GM13977 (cell line): Measurements from ENCODE around the gene IDNK.
A peak's percentile ranks its signal among the peaks of the same experiment; 100 is the strongest.

Experiments
- DNase-seq: peaks from one replicate; pipeline ENCODE4 v3.0.0; 2012; ENCODE audit warnings: low spot score
- in situ Hi-C: fragments of 300-500 bp; cut with MboI; formaldehyde crosslinking; loops from one replicate; pipeline ENCODE4 v1.12.0; 2022; ENCODE audit warnings: low sequenced_read_pairs, low pct_unique_long_range_greater_than_20kb, mixed read lengths, inconsistent platforms; ENCODE audit not compliant: unreplicated experiment
- TF ChIP-seq, protein P1 (sequence below): IDR thresholded peaks from 2 replicates; pipeline ENCODE4 v1.5.1; 2012; ENCODE audit warnings: mild to moderate bottlenecking, control low read depth; ENCODE audit not compliant: insufficient read depth; ENCODE audit errors: extremely low read depth, missing control alignments

Gene IDNK

DNA sequence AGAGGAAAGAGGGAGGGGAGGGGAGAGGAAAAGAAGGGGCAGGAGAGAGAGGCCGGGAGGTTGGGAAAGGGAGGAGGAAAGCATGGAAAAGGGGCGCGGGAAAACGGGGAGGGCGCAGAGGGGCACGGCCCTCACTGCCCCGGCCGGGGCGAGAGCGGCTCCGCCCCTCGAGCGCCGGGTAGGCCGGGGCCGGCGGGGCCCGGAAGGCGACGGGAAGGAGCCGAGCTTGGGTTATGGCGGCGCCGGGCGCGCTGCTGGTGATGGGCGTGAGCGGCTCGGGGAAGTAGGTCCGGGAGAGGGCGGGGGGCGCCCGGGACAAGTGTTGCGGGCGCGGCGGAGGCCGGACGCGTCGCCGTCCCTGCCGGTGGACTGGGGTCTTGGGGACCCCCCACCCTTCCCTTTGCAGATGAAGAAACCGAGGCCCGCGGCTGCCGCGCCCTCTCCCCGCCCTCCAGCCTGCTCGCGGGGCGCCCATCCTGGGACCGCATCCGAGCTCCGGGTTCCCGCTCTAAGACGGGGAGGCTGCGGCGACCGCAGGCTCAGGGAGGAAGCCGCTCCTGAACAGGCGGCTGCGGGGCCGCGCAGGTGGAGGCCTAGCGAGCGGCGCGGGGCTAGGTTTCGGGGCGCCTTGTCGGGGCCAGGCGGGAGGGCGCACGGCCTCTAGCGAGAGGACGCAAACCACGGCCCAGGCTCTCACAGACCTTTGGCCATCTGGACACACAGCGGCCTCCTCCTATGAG is at the start of gene IDNK:
IDNK (plus strand) TSS at position 205 of the 740 bp plus-strand sequence; CDS start at position 234, 29 bp downstream.
- TF ChIP-seq, protein P1, sequence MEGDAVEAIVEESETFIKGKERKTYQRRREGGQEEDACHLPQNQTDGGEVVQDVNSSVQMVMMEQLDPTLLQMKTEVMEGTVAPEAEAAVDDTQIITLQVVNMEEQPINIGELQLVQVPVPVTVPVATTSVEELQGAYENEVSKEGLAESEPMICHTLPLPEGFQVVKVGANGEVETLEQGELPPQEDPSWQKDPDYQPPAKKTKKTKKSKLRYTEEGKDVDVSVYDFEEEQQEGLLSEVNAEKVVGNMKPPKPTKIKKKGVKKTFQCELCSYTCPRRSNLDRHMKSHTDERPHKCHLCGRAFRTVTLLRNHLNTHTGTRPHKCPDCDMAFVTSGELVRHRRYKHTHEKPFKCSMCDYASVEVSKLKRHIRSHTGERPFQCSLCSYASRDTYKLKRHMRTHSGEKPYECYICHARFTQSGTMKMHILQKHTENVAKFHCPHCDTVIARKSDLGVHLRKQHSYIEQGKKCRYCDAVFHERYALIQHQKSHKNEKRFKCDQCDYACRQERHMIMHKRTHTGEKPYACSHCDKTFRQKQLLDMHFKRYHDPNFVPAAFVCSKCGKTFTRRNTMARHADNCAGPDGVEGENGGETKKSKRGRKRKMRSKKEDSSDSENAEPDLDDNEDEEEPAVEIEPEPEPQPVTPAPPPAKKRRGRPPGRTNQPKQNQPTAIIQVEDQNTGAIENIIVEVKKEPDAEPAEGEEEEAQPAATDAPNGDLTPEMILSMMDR, result no peak
- peak; percentile 81 for DNase-seq
- in situ Hi-C loops, result no loop called here

DNA sequence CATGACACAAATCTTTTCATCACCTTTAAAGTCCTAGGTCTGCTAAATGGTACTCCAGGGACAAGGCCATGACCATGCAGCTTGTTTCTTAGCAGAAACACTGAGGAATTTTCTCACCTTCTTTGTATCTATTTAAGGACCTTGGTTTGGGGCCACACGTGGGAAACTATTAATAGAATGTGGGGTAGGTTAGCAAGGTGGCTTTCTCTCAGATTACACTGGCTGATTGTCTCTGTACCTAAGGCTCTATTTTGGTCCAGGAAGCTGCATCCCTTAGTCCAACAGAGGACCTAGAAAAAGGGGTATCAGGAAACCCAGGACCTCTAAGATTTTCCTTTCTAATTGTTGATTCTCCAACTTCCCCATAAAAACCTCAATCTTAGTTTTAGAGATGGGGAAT is 48.5 kb upstream of the IDNK start:
- TF ChIP-seq, protein P1, result no peak
- no peak for DNase-seq
- in situ Hi-C loops, result no loop called here

DNA sequence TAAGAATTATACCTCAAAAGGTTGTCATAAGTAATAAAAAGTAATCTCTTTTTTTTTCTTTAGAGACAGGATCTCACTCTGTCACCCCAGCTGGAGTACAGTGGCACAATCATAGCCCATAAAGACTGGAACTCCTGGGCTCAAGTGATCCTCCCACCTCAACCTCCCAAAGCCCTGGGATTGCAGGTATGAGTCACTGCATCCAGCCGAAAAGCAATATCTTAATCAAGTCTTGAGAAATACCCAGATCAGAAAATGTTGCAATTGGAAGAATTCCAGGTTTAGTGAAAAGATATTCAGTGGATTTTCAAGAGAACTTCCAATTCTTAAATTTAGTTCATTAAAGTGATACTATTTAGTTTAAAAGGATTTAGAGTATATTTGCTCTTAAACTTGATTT is 40.9 kb upstream of the IDNK start:
- in situ Hi-C loops, result no loop called here
- no peak for DNase-seq
- TF ChIP-seq, protein P1, result no peak

DNA sequence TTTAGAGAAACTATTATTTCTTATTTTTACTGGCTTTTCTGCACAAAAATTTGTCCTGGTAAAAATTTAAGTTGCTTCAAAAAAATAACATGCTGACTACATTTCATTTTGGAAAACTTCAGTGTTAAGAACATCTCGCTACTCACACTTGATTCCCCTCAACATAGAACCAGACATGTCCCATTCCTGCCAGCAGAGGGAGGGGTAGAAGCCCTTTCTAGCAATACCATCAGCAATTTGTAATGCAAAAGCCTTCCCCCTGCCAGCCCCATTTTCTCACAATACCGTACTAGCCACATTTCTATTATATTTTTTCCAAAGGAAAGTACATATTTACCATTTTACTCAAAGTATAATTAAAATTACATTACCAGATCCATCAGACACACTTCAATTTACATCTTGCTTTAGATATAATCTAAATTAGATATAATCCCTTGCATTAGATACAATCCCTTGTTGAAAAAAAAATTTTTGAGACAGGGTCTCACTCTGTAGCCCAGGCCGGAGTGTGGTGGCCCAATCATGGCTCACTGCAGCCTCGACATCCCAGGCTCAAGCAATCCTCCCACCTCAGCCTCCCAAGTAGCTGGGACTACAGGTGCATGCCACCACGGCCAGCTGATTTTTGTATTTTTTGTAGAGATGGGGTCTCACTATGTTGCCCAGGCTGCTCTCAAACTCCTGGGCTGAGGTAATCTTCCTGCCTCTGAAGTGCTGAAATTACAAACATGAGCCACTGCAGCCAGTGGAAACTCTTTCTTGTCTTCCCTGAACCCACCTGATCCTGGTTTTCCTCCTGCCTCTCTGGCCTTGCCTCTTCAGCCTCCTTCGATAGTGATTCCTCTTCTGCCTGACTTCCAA is 39.6 kb upstream of the IDNK start:
- DNase-seq, result peak; percentile 40
- in situ Hi-C loops, result no loop called here
- TF ChIP-seq, protein P1, result peak; percentile 63

DNA sequence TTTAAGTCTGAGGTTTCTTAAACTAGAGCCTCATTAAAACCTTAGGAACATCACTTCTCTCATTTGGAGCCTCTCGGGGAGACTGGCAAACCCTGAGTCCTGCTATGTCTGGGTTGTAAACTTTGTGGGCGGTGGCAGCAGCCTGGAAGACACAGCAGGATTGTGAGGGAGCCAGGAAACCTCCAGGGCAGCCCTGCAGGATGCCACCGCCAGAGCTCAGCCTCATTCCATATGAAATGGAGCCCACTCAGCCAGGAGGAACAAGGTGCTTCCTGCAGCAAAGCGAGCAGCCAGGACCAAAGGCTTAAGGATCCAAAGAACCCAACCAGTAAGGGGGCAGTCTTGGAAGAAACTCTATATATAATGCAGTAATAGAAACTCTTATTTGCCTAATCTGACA is 37.9 kb upstream of the IDNK start:
- TF ChIP-seq, protein P1, result no peak
- DNase-seq, result no peak
- in situ Hi-C loops, result no loop called here

DNA sequence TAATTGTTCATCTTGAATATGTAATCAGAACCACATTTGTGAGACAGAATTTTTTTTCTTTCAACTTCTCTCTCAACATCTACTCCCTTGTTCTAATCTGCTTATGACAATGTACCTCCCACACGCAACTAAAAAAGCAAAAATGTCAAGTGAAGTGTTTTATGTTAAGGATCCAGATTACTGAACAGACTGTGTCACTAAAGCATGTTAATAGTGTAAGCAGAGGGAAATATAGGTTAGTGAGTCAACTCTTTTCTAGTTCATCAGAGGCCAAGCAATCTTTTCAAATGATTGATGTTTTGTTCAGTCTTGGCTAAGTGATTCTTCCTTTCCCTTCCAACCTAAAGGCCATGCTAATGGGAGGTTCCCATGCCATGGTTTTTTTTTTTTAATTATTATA is 34.7 kb upstream of the IDNK start:
- TF ChIP-seq, protein P1, result no peak
- in situ Hi-C loops, result no loop called here
- DNase-seq, result no peak
